OCI-LY7 (cell line): ENCODE measurements around the gene SIK3.

Source experiments
- EZH2phosphoT487 ChIP-seq: fragments of 200-600 bp; sonication (generic); IDR thresholded peaks from 2 replicates; pipeline ENCODE4 v1.6.1; 2018; ENCODE audit warnings: low read depth, borderline replicate concordance, mild to moderate bottlenecking, mixed run types, antibody characterized with exemption, low read length, moderate library complexity, mixed read lengths
- TF ChIP-seq, protein P1 (sequence below): fragments of 200-600 bp; sonication (generic); conservative IDR thresholded peaks from 2 replicates; pipeline ENCODE4 v1.5.1; 2014; ENCODE audit warnings: mild to moderate bottlenecking, antibody characterized with exemption, low read length, moderate library complexity, mixed read lengths

DNA sequence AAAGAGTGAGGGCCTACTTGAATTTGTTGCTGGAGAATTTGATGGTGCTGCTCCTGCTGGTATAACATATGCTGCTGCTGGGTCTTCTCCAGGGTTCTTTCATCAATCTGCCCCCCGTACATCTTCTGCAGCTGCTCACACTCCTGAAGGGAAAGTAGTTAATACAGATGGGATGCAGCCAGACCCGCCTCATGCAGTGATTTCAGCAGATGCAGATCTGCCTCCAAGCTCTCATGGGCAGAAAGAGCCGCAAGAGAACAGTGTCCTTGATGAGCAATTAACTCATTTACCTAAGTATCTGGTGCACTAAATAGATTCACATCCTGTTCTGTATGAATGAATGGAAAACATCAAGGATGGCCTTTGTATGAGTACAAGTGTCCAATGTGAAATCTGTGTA, 236.0 kb downstream of the SIK3 start:
- TF ChIP-seq, protein P1, sequence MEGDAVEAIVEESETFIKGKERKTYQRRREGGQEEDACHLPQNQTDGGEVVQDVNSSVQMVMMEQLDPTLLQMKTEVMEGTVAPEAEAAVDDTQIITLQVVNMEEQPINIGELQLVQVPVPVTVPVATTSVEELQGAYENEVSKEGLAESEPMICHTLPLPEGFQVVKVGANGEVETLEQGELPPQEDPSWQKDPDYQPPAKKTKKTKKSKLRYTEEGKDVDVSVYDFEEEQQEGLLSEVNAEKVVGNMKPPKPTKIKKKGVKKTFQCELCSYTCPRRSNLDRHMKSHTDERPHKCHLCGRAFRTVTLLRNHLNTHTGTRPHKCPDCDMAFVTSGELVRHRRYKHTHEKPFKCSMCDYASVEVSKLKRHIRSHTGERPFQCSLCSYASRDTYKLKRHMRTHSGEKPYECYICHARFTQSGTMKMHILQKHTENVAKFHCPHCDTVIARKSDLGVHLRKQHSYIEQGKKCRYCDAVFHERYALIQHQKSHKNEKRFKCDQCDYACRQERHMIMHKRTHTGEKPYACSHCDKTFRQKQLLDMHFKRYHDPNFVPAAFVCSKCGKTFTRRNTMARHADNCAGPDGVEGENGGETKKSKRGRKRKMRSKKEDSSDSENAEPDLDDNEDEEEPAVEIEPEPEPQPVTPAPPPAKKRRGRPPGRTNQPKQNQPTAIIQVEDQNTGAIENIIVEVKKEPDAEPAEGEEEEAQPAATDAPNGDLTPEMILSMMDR, result no peak
- TF ChIP-seq EZH2phosphoT487, result no peak
